HCT116 (cell line): Measurements from ENCODE around the gene C5orf22.

Experiments used
- CEBPB ChIP-seq: IDR thresholded peaks from 2 replicates; pipeline ENCODE4 v1.6.1; 2012; ENCODE audit warnings: low read depth
- EGR1 ChIP-seq: IDR thresholded peaks from 2 replicates; pipeline ENCODE4 v1.6.1; 2012; ENCODE audit warnings: low read depth
- ELF1 ChIP-seq: IDR thresholded peaks from 2 replicates; pipeline ENCODE4 v1.6.1; 2012; ENCODE audit warnings: low read depth, borderline replicate concordance
- EZH2 ChIP-seq: fragments of 200-600 bp; sonication (generic); IDR thresholded peaks from 2 replicates; pipeline ENCODE4 v1.6.1; 2017; ENCODE audit warnings: antibody characterized with exemption, mixed run types
- EZH2phosphoT487 ChIP-seq: fragments of 200-600 bp; IDR thresholded peaks from 2 replicates; pipeline ENCODE4 v1.6.1; 2018; ENCODE audit warnings: antibody characterized with exemption, borderline replicate concordance
- POLR2A ChIP-seq: IDR thresholded peaks from 2 replicates; pipeline ENCODE4 v1.7.0; 2011; ENCODE audit warnings: borderline replicate concordance; ENCODE audit not compliant: insufficient read depth, insufficient read length; ENCODE audit errors: extremely low read depth
- POLR2AphosphoS5 ChIP-seq: IDR thresholded peaks from 2 replicates; pipeline ENCODE4 v1.6.1; 2011; ENCODE audit warnings: mild to moderate bottlenecking, low read depth, low read length, moderate library complexity
- SIN3A ChIP-seq: IDR thresholded peaks from 2 replicates; pipeline ENCODE4 v1.6.1; 2012; ENCODE audit warnings: low read depth
- YY1 ChIP-seq: IDR thresholded peaks from 2 replicates; pipeline ENCODE4 v1.6.1; 2011; ENCODE audit warnings: low read length, low read depth, moderate library complexity, mild to moderate bottlenecking; ENCODE audit not compliant: insufficient replicate concordance; ENCODE audit errors: extremely low read depth
- ZNF274 ChIP-seq: fragments of 200-500 bp; sonication (Bioruptor generic); IDR thresholded peaks from 2 replicates; pipeline ENCODE4 v1.6.1; 2014; ENCODE audit warnings: mild to moderate bottlenecking, low read depth, low read length, inconsistent platforms
- TF ChIP-seq, protein P1 (sequence below), 3 experiments: fragments of 200-600 bp in 1 of 3; sonication (generic) in 1 of 3; IDR thresholded peaks in 2 of 3; conservative IDR thresholded peaks in 1 of 3; 2 replicates each; pipeline ENCODE4 v1.5.1; 2012 to 2017; ENCODE audit warnings: low read depth in 2 of 3, low read length in 2 of 3, antibody characterized with exemption in 1 of 3, borderline replicate concordance in 1 of 3, control low read depth in 1 of 3, mild to moderate bottlenecking in 1 of 3, mixed read lengths in 1 of 3, mixed run types in 1 of 3, moderate library complexity in 1 of 3; ENCODE audit not compliant: insufficient read depth in 1 of 3
- TF ChIP-seq, protein P2 (sequence below): IDR thresholded peaks from 2 replicates; pipeline ENCODE4 v1.6.1; 2012; ENCODE audit warnings: low read depth
- TF ChIP-seq, protein P3 (sequence below): IDR thresholded peaks from 2 replicates; pipeline ENCODE4 v1.6.1; 2011; ENCODE audit warnings: mild to moderate bottlenecking, low read length, moderate library complexity; ENCODE audit not compliant: insufficient replicate concordance; ENCODE audit errors: extremely low read depth
- TF ChIP-seq, protein P4 (sequence below): IDR thresholded peaks from 2 replicates; pipeline ENCODE4 v1.6.1; 2012

DNA sequence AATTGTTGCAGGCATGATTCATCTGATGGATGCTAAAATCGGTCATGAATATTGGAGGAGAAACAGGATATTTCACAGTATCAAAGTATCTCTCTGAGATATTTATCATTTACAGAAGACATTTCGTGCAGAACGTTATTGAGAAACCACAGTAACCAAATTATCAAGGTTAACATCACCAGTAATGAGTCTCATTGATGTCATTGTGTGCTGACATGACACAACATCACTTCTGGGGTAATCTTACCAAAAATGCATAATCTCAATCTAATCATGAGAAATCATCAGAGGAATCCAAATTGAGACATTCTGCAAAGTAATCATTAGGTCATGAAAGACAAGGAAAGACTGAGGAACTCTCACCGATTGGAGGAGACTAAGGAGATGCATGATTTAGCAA lies 42.7 kb downstream of the C5orf22 start:
- TF ChIP-seq, protein P1, sequence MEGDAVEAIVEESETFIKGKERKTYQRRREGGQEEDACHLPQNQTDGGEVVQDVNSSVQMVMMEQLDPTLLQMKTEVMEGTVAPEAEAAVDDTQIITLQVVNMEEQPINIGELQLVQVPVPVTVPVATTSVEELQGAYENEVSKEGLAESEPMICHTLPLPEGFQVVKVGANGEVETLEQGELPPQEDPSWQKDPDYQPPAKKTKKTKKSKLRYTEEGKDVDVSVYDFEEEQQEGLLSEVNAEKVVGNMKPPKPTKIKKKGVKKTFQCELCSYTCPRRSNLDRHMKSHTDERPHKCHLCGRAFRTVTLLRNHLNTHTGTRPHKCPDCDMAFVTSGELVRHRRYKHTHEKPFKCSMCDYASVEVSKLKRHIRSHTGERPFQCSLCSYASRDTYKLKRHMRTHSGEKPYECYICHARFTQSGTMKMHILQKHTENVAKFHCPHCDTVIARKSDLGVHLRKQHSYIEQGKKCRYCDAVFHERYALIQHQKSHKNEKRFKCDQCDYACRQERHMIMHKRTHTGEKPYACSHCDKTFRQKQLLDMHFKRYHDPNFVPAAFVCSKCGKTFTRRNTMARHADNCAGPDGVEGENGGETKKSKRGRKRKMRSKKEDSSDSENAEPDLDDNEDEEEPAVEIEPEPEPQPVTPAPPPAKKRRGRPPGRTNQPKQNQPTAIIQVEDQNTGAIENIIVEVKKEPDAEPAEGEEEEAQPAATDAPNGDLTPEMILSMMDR (IDR thresholded peaks at IDR 0.05 in 2 of 3, conservative IDR thresholded peaks at IDR 0.05 in 1 of 3; ENCODE audit: borderline replicate concordance in 1 of 3, insufficient read depth in 1 of 3, low read depth in 2 of 3, low read length in 2 of 3), result no peak
- TF ChIP-seq EZH2phosphoT487 (no peak), POLR2A (no peak), YY1 (no peak), EZH2 (no peak), POLR2AphosphoS5 (no peak), ELF1 (no peak), CEBPB (no peak), ZNF274 (no peak), SIN3A (no peak), EGR1 (no peak)
- TF ChIP-seq, protein P2, sequence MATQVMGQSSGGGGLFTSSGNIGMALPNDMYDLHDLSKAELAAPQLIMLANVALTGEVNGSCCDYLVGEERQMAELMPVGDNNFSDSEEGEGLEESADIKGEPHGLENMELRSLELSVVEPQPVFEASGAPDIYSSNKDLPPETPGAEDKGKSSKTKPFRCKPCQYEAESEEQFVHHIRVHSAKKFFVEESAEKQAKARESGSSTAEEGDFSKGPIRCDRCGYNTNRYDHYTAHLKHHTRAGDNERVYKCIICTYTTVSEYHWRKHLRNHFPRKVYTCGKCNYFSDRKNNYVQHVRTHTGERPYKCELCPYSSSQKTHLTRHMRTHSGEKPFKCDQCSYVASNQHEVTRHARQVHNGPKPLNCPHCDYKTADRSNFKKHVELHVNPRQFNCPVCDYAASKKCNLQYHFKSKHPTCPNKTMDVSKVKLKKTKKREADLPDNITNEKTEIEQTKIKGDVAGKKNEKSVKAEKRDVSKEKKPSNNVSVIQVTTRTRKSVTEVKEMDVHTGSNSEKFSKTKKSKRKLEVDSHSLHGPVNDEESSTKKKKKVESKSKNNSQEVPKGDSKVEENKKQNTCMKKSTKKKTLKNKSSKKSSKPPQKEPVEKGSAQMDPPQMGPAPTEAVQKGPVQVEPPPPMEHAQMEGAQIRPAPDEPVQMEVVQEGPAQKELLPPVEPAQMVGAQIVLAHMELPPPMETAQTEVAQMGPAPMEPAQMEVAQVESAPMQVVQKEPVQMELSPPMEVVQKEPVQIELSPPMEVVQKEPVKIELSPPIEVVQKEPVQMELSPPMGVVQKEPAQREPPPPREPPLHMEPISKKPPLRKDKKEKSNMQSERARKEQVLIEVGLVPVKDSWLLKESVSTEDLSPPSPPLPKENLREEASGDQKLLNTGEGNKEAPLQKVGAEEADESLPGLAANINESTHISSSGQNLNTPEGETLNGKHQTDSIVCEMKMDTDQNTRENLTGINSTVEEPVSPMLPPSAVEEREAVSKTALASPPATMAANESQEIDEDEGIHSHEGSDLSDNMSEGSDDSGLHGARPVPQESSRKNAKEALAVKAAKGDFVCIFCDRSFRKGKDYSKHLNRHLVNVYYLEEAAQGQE, result no peak
- TF ChIP-seq, protein P3, sequence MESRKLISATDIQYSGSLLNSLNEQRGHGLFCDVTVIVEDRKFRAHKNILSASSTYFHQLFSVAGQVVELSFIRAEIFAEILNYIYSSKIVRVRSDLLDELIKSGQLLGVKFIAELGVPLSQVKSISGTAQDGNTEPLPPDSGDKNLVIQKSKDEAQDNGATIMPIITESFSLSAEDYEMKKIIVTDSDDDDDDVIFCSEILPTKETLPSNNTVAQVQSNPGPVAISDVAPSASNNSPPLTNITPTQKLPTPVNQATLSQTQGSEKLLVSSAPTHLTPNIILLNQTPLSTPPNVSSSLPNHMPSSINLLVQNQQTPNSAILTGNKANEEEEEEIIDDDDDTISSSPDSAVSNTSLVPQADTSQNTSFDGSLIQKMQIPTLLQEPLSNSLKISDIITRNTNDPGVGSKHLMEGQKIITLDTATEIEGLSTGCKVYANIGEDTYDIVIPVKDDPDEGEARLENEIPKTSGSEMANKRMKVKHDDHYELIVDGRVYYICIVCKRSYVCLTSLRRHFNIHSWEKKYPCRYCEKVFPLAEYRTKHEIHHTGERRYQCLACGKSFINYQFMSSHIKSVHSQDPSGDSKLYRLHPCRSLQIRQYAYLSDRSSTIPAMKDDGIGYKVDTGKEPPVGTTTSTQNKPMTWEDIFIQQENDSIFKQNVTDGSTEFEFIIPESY, result no peak
- TF ChIP-seq, protein P4, sequence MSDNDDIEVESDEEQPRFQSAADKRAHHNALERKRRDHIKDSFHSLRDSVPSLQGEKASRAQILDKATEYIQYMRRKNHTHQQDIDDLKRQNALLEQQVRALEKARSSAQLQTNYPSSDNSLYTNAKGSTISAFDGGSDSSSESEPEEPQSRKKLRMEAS, result no peak
